Smooth muscle cell (in vitro differentiated cells): ENCODE results near the gene CCDC78. TPM values are rescaled to one million over a fixed set of nuclear protein-coding genes. Genes with fewer than 3 reads are reported as not detected.

Experiments used
- DNase-seq: peaks from one replicate; lab custom pipeline; 2025; ENCODE audit not compliant: unreplicated experiment; lab: John Stamatoyannopoulos, UW
- H2AFZ ChIP-seq: fragments of 200-600 bp; sonication (generic); 2 replicates; pipeline ENCODE4 v1.6.0; 2016; ENCODE audit warnings: antibody characterized with exemption, low read depth, mild to moderate bottlenecking
- H3F3A ChIP-seq: fragments of 200-600 bp; sonication (generic); 2 replicates; pipeline ENCODE4 v1.6.0; 2017; ENCODE audit warnings: antibody characterized with exemption, low read depth
- H3K27ac ChIP-seq: fragments of 200-600 bp; sonication (generic); 2 replicates; pipeline ENCODE4 v1.5.1; 2016; ENCODE audit warnings: low read depth, mild to moderate bottlenecking
- H3K27me3 ChIP-seq: fragments of 200-600 bp; sonication (generic); 2 replicates; pipeline ENCODE4 v1.6.1; 2016; ENCODE audit warnings: low read depth, mild to moderate bottlenecking
- H3K36me3 ChIP-seq: fragments of 200-600 bp; sonication (generic); 2 replicates; pipeline ENCODE4 v1.5.1; 2016; ENCODE audit warnings: low read depth
- H3K4me1 ChIP-seq: fragments of 200-600 bp; sonication (generic); 2 replicates; pipeline ENCODE4 v1.5.1; 2016; ENCODE audit warnings: low read depth
- H3K4me2 ChIP-seq: fragments of 200-600 bp; sonication (generic); 2 replicates; pipeline ENCODE4 v1.6.0; 2016; ENCODE audit warnings: mild to moderate bottlenecking
- H3K4me3 ChIP-seq: fragments of 200-600 bp; sonication (generic); 2 replicates; pipeline ENCODE4 v1.5.1; 2016; ENCODE audit warnings: mild to moderate bottlenecking
- H3K79me2 ChIP-seq: fragments of 200-600 bp; sonication (generic); 2 replicates; pipeline ENCODE4 v1.6.0; 2016; ENCODE audit warnings: low read depth, mild to moderate bottlenecking
- H3K9ac ChIP-seq: fragments of 200-600 bp; sonication (generic); 2 replicates; pipeline ENCODE4 v1.6.0; 2016; ENCODE audit warnings: low read depth
- H3K9me3 ChIP-seq: fragments of 200-600 bp; sonication (generic); replicated peaks from 2 replicates; pipeline ENCODE4 v1.5.1; 2016; ENCODE audit warnings: low read depth
- H4K20me1 ChIP-seq: fragments of 200-600 bp; sonication (generic); 2 replicates; pipeline ENCODE4 v1.6.0; 2016; ENCODE audit warnings: low read depth
- WGBS: methylation state at CpG from one replicate; pipeline ENCODE4 v1.1.7; 2016; ENCODE audit warnings: low lambda C conversion rate; 5-methylcytosine and 5-hydroxymethylcytosine counted together
- polyA plus RNA-seq: library from polyadenylated mRNA; unstranded; fragments of >200 nt; fragmentation: Nextera tagmentation; extraction: Ambion mirVana; gene quantifications from 2 replicates; pipeline ENCODE4 v1.2.1, GENCODE V29; 2016
- total RNA-seq: library from RNA; depleted of rRNA; stranded (reverse); fragments of >200 nt; gene quantifications from 2 replicates; pipeline ENCODE4 v1.2.3, GENCODE V29; 2014
- TF ChIP-seq, protein P1 (sequence below): fragments of 200-600 bp; sonication (generic); IDR thresholded peaks from 2 replicates; pipeline ENCODE4 v1.5.1; 2017; ENCODE audit warnings: borderline replicate concordance, mild to moderate bottlenecking, antibody characterized with exemption; ENCODE audit not compliant: insufficient read depth, poor library complexity, severe bottlenecking

Gene CCDC78
- total and polyA plus RNA-seq, 2 experiments from 2014 or later, result 2.8 to 3.4 TPM

- 48% methylated on average over 10 of the region's 10 CpGs for WGBS
- H4K20me1 ChIP-seq, result no peaks in the 10 kb centered on the region
- H3K79me2 ChIP-seq, result no peaks in the 10 kb centered on the region
- TF ChIP-seq, protein P1, sequence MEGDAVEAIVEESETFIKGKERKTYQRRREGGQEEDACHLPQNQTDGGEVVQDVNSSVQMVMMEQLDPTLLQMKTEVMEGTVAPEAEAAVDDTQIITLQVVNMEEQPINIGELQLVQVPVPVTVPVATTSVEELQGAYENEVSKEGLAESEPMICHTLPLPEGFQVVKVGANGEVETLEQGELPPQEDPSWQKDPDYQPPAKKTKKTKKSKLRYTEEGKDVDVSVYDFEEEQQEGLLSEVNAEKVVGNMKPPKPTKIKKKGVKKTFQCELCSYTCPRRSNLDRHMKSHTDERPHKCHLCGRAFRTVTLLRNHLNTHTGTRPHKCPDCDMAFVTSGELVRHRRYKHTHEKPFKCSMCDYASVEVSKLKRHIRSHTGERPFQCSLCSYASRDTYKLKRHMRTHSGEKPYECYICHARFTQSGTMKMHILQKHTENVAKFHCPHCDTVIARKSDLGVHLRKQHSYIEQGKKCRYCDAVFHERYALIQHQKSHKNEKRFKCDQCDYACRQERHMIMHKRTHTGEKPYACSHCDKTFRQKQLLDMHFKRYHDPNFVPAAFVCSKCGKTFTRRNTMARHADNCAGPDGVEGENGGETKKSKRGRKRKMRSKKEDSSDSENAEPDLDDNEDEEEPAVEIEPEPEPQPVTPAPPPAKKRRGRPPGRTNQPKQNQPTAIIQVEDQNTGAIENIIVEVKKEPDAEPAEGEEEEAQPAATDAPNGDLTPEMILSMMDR, result no peak
- no peak overlapping the region for H3K9ac ChIP-seq
- no peak overlapping the region for H3K4me3 ChIP-seq
- H3K9me3 ChIP-seq, result no peaks in the 10 kb centered on the region
- H3K27ac ChIP-seq, result no peak overlapping the region
- H3F3A ChIP-seq, result no peaks in the 10 kb centered on the region
- no peak overlapping the region for H3K4me2 ChIP-seq
- no peaks in the 10 kb centered on the region for H3K36me3 ChIP-seq
- DNase-seq, result no peak
- H2AFZ ChIP-seq, result no peak overlapping the region
- H3K4me1 ChIP-seq, result peaks cover 4% of the 10 kb centered on the region
- no peaks in the 10 kb centered on the region for H3K27me3 ChIP-seq
Observed at GRCh38 chr16:752007-752312, 25.7 kb upstream of the CCDC78 start.

- H3F3A ChIP-seq, result no peaks in the 10 kb centered on the region
- H3K4me3 ChIP-seq, result no peak overlapping the region
- H3K36me3 ChIP-seq, result no peaks in the 10 kb centered on the region
- no peak overlapping the region for H3K4me2 ChIP-seq
- no peaks in the 10 kb centered on the region for H3K79me2 ChIP-seq
- no peak overlapping the region for H2AFZ ChIP-seq
- H3K9me3 ChIP-seq, result no peaks in the 10 kb centered on the region
- H3K27me3 ChIP-seq, result no peaks in the 10 kb centered on the region
- DNase-seq, result no peak
- H4K20me1 ChIP-seq, result no peaks in the 10 kb centered on the region
- no peak overlapping the region for H3K9ac ChIP-seq
- WGBS, result 80% methylated on average over 39 of the region's 39 CpGs
- H3K4me1 ChIP-seq, result peaks cover 4% of the 10 kb centered on the region
- H3K27ac ChIP-seq, result no peak overlapping the region
- TF ChIP-seq, protein P1, result no peak
Observed at GRCh38 chr16:751152-752006, 25.1 kb upstream of the CCDC78 start.

- H3K36me3 ChIP-seq, result no peaks in the 10 kb centered on the region
- no peak overlapping the region for H3K4me2 ChIP-seq
- no peaks in the 10 kb centered on the region for H3F3A ChIP-seq
- DNase-seq, result no peak
- H3K4me3 ChIP-seq, result no peak overlapping the region
- TF ChIP-seq, protein P1, result no peak
- H3K9me3 ChIP-seq, result no peaks in the 10 kb centered on the region
- H4K20me1 ChIP-seq, result no peaks in the 10 kb centered on the region
- H3K4me1 ChIP-seq, result peaks cover 4% of the 10 kb centered on the region
- 75% methylated on average over 9 of the region's 9 CpGs for WGBS
- no peaks in the 10 kb centered on the region for H3K27me3 ChIP-seq
- no peak overlapping the region for H3K9ac ChIP-seq
- H3K79me2 ChIP-seq, result no peaks in the 10 kb centered on the region
- H2AFZ ChIP-seq, result no peak overlapping the region
- no peak overlapping the region for H3K27ac ChIP-seq
Observed at GRCh38 chr16:750485-750884, 24.2 kb upstream of the CCDC78 start.

GRCh38 chr16:749010-749409 lies 22.8 kb upstream of the CCDC78 start:
- Histone ChIP-seq H3K27ac (peak overlapping the region; percentile 19), H3K4me2 (no peak overlapping the region), H3K36me3 (no peaks in the 10 kb centered on the region), H3K79me2 (no peaks in the 10 kb centered on the region), H2AFZ (no peak overlapping the region), H3K4me1 (peaks cover 4% of the 10 kb centered on the region), H4K20me1 (no peaks in the 10 kb centered on the region), H3K9ac (no peak overlapping the region), H3F3A (no peaks in the 10 kb centered on the region), H3K27me3 (no peaks in the 10 kb centered on the region), H3K4me3 (no peak overlapping the region), H3K9me3 (no peaks in the 10 kb centered on the region)
- TF ChIP-seq, protein P1, result no peak
- WGBS, result 73% methylated on average over 6 of the region's 6 CpGs
- no peak for DNase-seq
